ENCODE results near the gene SLC13A3. TPM values are rescaled to one million over a fixed set of nuclear protein-coding genes. Genes with fewer than 3 reads are reported as not detected.

Gene SLC13A3
- total RNA-seq, 1 donor from 2014 or later: 0.66 TPM

GRCh38 chr20:46549188-46549972 lies 101.9 kb downstream of the SLC13A3 start:
- DNase-seq (ENCODE audit: low read depth) (no peak), FAIRE-seq (no peak)
- Mint-ChIP-seq H3K4me1 (ENCODE audit: low read depth, unreplicated experiment) (no peaks in the 10 kb centered on the region), H3K4me3 (ENCODE audit: unreplicated experiment) (no peak overlapping the region), H3K27ac (ENCODE audit: unreplicated experiment) (no peak overlapping the region), H3K36me3 (ENCODE audit: low read depth, unreplicated experiment) (no peaks in the 10 kb centered on the region), H3K9me3 (ENCODE audit: unreplicated experiment) (no peaks in the 10 kb centered on the region), H3K27me3 (ENCODE audit: low read depth, unreplicated experiment) (no peaks in the 10 kb centered on the region)
- Histone ChIP-seq H3K27ac (ENCODE audit: low read depth, low read length) (no peak overlapping the region), H2AFZ (ENCODE audit: low read depth, low read length) (no peak overlapping the region), H3K27me3 (ENCODE audit: insufficient read depth, low read length) (no peaks in the 10 kb centered on the region), H3K9ac (ENCODE audit: low read length) (no peak overlapping the region), H3K4me1 (ENCODE audit: insufficient read depth, low read length) (no peaks in the 10 kb centered on the region), H3K79me2 (ENCODE audit: insufficient read depth, low read length) (no peaks in the 10 kb centered on the region), H3K4me3 (ENCODE audit: insufficient read depth, low read depth, low read length) (no peak overlapping the region), H3K9me3 (ENCODE audit: insufficient read depth, low read depth, low read length) (no peaks in the 10 kb centered on the region), H3K4me2 (ENCODE audit: low read length) (no peak overlapping the region), H4K20me1 (ENCODE audit: insufficient read depth, low read length) (no peaks in the 10 kb centered on the region), H3K36me3 (ENCODE audit: insufficient read depth, low read length) (no peaks in the 10 kb centered on the region)
- TF ChIP-seq CTCF (IDR thresholded peaks at IDR 0.05; ENCODE audit: insufficient read depth, low read depth, low read length) (no peak), EZH2 (IDR thresholded peaks at IDR 0.05; ENCODE audit: insufficient read depth, low read length) (no peak)

GRCh38 chr20:46548688-46549087 lies 102.6 kb downstream of the SLC13A3 start:
- Histone ChIP-seq H4K20me1 (ENCODE audit: insufficient read depth, low read length) (no peaks in the 10 kb centered on the region), H3K4me3 (ENCODE audit: insufficient read depth, low read depth, low read length) (no peak overlapping the region), H3K4me2 (ENCODE audit: low read length) (no peak overlapping the region), H3K27ac (ENCODE audit: low read depth, low read length) (no peak overlapping the region), H2AFZ (ENCODE audit: low read depth, low read length) (no peak overlapping the region), H3K9me3 (ENCODE audit: insufficient read depth, low read depth, low read length) (no peaks in the 10 kb centered on the region), H3K9ac (ENCODE audit: low read length) (no peak overlapping the region), H3K4me1 (ENCODE audit: insufficient read depth, low read length) (no peaks in the 10 kb centered on the region), H3K79me2 (ENCODE audit: insufficient read depth, low read length) (no peaks in the 10 kb centered on the region), H3K27me3 (ENCODE audit: insufficient read depth, low read length) (no peaks in the 10 kb centered on the region), H3K36me3 (ENCODE audit: insufficient read depth, low read length) (no peaks in the 10 kb centered on the region)
- Mint-ChIP-seq H3K27ac (ENCODE audit: unreplicated experiment) (no peak overlapping the region), H3K9me3 (ENCODE audit: unreplicated experiment) (no peaks in the 10 kb centered on the region), H3K27me3 (ENCODE audit: low read depth, unreplicated experiment) (no peaks in the 10 kb centered on the region), H3K4me1 (ENCODE audit: low read depth, unreplicated experiment) (no peaks in the 10 kb centered on the region), H3K4me3 (ENCODE audit: unreplicated experiment) (no peak overlapping the region), H3K36me3 (ENCODE audit: low read depth, unreplicated experiment) (no peaks in the 10 kb centered on the region)
- FAIRE-seq: no peak
- TF ChIP-seq CTCF (IDR thresholded peaks at IDR 0.05; ENCODE audit: insufficient read depth, low read depth, low read length) (no peak), EZH2 (IDR thresholded peaks at IDR 0.05; ENCODE audit: insufficient read depth, low read length) (no peak)
- no peak for DNase-seq (ENCODE audit: low read depth)

- Histone ChIP-seq H3K9ac (ENCODE audit: low read length) (no peak overlapping the region), H2AFZ (ENCODE audit: low read depth, low read length) (no peak overlapping the region), H3K27ac (ENCODE audit: low read depth, low read length) (no peak overlapping the region), H3K79me2 (ENCODE audit: insufficient read depth, low read length) (no peaks in the 10 kb centered on the region), H3K4me1 (ENCODE audit: insufficient read depth, low read length) (no peaks in the 10 kb centered on the region), H3K9me3 (ENCODE audit: insufficient read depth, low read depth, low read length) (no peaks in the 10 kb centered on the region), H3K4me2 (ENCODE audit: low read length) (no peak overlapping the region), H4K20me1 (ENCODE audit: insufficient read depth, low read length) (no peaks in the 10 kb centered on the region), H3K36me3 (ENCODE audit: insufficient read depth, low read length) (no peaks in the 10 kb centered on the region), H3K27me3 (ENCODE audit: insufficient read depth, low read length) (no peaks in the 10 kb centered on the region), H3K4me3 (ENCODE audit: insufficient read depth, low read depth, low read length) (no peak overlapping the region)
- DNase-seq (ENCODE audit: low read depth): no peak
- no peak for TF ChIP-seq CTCF (IDR thresholded peaks at IDR 0.05; ENCODE audit: insufficient read depth, low read depth, low read length)
- TF ChIP-seq EZH2 (IDR thresholded peaks at IDR 0.05; ENCODE audit: insufficient read depth, low read length): no peak
- Mint-ChIP-seq H3K4me3 (ENCODE audit: unreplicated experiment) (no peak overlapping the region), H3K4me1 (ENCODE audit: low read depth, unreplicated experiment) (no peaks in the 10 kb centered on the region), H3K9me3 (ENCODE audit: unreplicated experiment) (no peaks in the 10 kb centered on the region), H3K27me3 (ENCODE audit: low read depth, unreplicated experiment) (no peaks in the 10 kb centered on the region), H3K27ac (ENCODE audit: unreplicated experiment) (no peak overlapping the region), H3K36me3 (ENCODE audit: low read depth, unreplicated experiment) (no peaks in the 10 kb centered on the region)
- no peak for FAIRE-seq
Measured at GRCh38 chr20:46547995-46548394, 103.3 kb downstream of the SLC13A3 start.

All from astrocyte (in vitro differentiated cells and primary cell).